GM21526 (cell line): ENCODE measurements around the gene CAPN5.

Experiments used
- ATAC-seq: cut with Tn5 transposase; IDR thresholded peaks from one replicate; pipeline ENCODE4 v1.9.1; 2021; ENCODE audit warnings: moderate library complexity; ENCODE audit not compliant: unreplicated experiment, low FRiP score

CAPN5 gene

DNA sequence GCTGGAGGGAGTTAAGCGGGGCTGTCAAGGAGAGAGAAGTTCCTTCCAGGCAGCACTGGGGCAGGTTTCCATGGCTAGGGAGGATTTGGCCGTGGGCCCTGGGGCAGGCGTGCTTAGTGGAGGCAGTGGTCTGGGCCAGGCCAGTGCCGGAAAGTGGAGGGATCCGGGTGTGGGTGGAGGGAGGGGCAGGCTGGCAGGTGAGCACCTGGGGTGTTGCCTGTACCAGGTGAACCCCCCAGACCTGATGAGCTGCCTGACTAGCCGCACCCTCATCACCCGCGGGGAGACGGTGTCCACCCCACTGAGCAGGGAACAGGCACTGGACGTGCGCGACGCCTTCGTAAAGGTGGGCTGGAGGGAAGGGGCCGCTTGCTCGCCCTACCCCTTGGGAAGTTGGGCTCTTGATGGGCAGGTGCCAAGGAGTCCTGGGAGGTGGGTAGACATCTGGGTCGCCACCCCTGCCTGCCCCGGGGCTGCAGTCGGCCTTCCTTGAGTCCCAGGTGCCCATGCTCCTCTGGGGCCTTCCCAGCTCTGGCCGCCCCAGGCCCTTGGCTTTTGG lies 93.2 kb downstream of the CAPN5 start:
- no peak for ATAC-seq

GRCh38 chr11:77163271-77163670 lies 96.5 kb downstream of the CAPN5 start:
- no peak for ATAC-seq

GRCh38 chr11:77165066-77165465 lies 98.3 kb downstream of the CAPN5 start:
- ATAC-seq, result no peak

DNA sequence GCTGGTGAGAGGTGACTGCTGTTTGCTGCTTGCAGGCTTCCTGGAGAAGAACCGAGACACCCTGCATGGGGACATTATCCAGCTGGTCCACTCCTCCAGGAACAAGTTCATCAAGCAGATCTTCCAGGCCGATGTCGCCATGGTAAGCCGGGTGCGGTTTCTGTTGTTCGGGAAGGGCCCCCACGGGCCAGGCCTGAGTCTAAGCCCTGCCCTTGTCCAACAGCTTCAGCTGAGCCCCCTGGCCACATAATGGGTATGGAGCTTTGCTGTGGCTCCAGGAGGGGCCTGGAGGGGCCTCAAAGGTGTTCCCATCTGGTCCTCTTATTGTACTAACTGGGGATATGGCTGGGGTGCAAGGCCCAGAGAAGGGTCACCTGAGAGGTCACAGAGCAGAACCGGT lies 99.2 kb downstream of the CAPN5 start:
- ATAC-seq, result no peak

DNA sequence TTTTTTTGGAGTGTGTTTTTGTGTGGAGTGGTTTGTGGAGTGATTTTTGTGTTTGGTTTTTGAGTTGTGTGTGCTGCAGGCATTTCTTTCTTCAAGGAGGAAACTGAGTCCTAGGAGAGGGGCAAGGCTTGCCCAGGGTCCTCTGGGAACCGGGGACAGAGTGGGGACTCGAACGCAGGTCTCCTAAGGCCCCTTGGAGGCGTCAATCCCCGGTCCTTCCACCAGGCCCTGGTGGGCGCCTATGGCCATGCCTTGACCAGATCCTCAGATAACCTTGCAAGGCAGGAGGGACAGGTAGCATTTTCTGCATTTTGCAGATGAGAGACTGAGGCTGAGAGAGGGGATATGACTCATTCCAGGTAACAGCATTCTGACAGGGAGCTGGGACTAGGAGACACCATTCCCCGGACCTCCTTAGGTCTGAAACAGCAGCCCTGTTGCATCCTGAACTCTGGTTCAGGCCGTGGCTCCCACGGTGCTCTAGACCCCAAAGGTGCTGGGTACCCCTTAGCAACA lies 100.4 kb downstream of the CAPN5 start:
- no peak for ATAC-seq

DNA sequence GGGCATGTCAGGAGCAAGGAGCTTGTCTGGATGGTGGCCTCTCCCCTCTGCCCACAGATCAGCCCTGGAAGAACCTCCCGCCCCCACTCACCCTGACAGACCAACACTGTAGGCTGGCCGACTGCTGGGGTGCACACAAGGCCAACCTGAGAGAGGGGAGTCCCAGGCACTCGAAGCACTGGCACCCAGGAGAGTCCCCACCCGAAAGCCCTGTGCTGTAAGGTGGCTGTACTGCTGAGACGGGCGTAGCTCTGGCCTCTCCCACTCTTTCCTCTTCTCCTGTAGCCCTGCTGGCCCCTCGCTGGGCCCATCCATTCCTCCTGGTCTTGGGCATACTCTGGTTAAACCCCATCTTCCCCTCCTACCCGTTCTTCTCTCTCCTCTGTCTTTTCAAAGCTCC lies 101.0 kb downstream of the CAPN5 start:
- ATAC-seq, result no peak

GRCh38 chr11:77170107-77170506 lies 103.3 kb downstream of the CAPN5 start:
- no peak for ATAC-seq

GRCh38 chr11:77171254-77171653 lies 104.5 kb downstream of the CAPN5 start:
- no peak for ATAC-seq

DNA sequence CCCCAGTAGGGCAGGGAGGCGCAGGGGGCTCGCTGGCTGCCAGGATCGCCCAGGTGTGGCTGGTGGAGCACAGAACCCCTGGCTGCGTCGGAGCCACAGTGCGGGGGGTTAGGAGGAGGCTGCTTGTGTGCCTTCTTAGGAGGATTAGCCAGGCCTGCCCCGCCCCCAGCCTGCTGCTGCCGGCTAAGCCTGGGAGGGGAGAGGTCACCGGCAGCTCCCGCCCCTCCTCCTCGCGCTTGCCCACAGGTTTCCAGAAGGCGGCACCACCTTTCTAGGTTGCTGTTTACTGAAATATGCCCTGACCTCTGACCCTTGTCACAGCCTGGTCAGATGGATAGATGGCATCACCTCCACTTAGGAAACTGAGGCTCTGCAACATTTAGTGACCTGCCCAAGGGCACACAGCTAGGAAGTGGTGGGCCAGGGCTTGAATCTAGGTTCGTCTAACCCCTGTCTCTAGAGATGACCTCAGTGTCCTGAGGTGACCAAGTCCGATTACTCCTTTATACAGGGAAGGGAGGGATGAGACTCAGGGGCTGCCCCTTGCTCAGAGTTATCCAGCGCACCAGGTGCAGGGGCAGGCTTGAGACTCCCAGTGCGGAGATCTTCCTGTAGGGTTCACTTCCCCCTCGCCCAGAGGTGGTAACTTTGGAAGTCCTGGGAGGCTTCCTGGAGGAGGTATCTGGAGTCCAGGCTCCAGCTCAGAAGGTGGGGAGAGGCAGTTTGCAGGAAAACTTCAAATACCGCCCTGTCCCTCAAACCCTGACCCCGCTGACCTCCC lies 105.3 kb downstream of the CAPN5 start:
- no peak for ATAC-seq

- no peak for ATAC-seq
These were observed 105.9 kb downstream of the CAPN5 start for GRCh38 chr11:77172666-77172982.

- no peak for ATAC-seq
These were observed 106.7 kb downstream of the CAPN5 start for GRCh38 chr11:77173494-77173893.

- ATAC-seq, result no peak
These were observed 107.8 kb downstream of the CAPN5 start for GRCh38 chr11:77174559-77174958.

- no peak for ATAC-seq
These were observed 108.5 kb downstream of the CAPN5 start for GRCh38 chr11:77175021-77175842.
